Left forelimb (tissue), 1 donor: ENCODE measurements around the gene ZNF215.
"Not testable (repeated sequence)": the region's sequence is repeated elsewhere in the genome, so short reads cannot be mapped to it uniquely, and the experiment has no call there.

Source experiments
- DNase-seq: peaks from one replicate; pipeline ENCODE4 v3.0.0-alpha.2; 2018; ENCODE audit warnings: low spot score

The ZNF215 gene

DNA sequence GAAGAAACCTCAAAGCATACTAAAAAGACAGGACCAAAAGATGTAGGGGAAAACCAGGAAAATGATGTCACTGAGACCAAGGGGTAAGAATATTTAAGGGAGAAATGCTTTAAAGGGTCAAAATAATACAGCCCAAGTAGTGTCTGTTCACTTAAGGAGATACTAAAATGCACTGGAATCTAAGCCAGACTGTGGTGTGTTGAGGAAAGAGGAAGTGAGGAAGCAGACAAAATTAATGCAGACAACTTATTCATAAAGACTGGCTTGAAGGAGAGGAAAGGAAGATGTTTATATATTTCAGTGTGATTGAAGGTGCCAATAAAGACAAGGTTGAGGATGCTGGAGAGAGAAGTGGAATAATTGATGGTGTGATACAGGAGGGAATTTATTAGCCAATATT, 15.7 kb downstream of the ZNF215 start:
- DNase-seq: no peak

DNA sequence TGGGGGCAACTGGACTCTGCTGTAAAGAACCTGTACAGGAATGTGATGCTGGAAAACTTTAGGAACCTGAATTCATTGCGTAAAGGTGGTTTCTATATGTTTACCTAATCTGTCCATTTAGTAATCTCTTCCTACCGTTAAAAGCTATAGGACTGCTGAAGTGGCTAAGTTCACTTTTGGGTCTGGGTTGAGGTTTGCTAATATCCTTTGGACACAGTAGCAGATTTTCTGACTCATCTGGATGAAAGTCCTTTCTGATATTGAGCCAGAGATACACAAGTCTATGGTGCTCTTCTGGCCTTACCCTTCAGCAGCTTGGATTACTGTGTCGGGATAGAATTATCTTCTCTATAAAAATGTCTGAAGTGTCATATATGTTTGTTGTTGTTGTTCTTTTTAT, 16.9 kb downstream of the ZNF215 start:
- no peak for DNase-seq

DNA sequence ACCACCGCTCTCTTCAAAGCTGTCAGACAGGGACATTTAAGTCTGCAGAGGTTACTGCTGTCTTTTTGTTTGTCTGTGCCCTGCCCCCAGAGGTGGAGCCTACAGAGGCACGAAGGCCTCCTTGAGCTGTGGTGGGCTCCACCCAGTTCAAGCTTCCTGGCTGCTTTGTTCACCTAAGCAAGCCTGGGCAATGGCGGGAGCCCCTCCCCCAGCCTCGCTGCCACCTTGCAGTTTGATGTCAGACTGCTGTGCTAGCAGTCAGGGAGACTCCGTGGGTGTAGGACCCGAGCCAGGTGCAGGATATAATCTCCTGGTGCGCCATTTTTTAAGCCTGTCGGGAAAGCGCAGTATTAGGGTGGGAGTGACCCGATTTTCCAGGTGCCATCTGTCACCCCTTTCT, 28.0 kb downstream of the ZNF215 start:
- not testable (repeated sequence) for DNase-seq

DNA sequence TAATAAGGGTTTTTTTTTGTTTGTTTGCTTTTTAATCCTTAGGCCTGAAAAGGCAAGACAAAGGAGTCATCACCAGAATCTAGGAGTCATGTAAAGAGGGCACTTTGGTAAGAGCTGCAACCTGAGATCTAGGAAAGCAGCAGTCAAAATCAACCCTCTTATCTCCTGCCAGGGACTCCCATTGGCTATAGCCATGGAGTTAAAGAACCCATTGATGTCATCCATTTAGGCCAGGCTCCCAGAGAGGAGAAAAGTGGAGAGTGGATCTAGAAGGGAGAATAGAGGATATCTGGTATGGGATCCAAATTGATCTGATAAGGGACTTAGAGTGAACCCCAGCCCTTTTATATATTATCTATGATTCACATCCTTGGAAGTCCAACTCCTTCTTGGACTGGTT, 35.9 kb downstream of the ZNF215 start:
- no peak for DNase-seq

DNA sequence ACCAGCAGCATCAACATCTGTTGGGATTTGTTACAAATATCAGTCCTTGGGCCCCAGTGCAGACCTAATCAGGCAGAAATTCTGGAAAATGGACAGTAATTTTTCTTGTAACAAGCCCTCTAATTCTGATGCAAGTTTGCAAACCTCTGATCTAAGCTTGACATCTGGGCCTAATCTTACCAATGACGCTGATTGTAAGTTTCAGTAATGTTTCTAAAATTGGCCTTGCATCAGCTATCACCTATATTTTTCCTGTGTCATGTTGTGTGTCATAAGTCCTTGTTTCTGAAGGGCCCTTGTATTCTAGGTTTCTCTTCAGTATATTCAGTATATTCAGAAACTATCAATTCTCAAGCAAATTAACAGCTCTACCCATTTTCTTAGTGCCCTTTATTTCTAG, 36.4 kb downstream of the ZNF215 start:
- no peak for DNase-seq

DNA sequence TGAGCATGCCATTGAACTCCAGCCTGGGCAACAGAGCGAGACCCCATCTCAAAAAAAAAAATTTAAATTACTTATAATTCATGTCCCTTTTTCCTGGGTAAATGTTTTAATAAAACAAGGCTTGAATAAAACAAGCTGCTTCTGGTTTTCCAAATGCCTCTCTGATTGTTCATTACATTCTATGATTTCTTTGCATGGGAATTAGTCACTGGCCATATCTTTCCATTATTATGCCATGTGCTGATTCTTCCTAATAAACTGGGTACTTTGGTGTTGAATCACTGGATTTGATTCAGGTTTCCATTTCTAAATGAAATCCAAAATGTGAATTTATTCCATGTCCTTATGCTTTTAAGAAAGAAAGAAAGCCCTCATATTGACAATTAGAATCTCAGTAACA, 42.6 kb downstream of the ZNF215 start:
- no peak for DNase-seq

DNA sequence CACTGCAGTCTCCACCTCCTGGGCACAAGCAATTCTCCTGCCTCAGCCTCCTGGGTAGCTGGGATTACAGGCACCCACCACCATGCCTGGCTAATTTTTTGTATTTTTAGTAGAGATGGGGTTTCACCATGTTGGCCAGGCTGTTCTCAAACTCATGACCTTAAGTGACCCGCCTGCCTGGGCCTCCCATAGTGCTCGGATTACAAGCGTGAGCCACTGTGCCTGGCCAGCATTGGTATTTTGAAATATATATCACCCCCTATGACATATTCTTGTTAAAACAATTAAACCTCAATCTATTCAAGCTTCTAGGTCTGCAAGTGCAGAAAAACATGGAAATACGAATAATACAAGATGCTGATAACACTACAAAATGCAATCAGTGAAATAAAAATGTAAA, 43.6 kb downstream of the ZNF215 start:
- not testable (repeated sequence) for DNase-seq

DNA sequence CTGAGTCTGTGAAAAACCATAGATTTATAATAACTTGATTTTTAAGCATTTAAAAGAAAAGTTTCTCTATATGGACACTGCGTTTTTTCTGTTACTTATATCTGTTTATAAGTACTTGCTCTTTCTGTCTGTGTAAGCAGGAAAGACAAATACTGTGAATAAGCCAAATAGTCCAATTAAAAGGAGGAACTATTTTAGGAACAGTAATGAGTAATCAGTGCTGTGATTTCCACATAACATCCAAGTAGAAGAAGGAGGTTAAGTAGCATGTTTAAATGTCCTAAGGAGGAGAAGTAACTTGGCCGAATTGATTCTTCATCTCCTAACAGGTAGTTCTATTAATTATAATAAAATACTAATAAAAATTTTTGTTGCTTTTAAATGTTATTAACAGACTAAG, 53.1 kb downstream of the ZNF215 start:
- no peak for DNase-seq

DNA sequence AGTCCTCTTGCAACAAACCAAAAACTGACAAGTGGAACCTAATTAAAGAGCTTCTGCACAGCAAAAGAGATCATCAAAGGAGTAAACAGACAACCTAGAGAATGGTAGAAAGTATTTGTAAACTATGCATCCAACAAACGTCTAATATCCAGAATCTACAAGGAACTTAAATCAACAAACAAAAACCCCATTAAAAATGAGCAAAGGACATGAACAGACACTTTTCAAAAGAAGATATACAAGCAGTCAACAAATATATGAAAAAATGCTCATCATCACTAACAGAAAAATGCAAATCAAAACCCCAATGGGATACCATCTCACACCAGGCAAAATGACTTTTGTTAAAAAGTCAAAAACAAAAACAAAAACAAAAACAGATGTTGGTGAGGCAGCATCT, 60.3 kb downstream of the ZNF215 start:
- no peak for DNase-seq

DNA sequence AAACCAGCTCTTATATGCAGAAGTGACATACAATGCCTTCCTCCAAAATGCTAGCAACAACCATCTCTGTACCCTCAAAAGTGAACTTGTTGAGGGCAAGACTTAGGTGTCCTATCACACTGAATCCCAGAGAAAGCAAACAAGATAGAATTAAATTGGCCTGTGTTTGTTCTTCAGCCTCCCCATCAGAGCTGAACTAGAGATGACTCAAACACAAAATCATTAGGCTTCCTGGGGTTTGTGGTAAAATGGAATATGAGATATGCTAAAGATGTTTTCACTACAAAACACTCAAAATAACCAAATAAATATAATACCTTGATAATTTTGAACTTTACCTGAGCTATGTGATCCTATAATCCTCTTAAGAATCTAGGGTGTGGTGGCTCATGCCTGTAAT, 62.3 kb downstream of the ZNF215 start:
- DNase-seq: no peak

DNA sequence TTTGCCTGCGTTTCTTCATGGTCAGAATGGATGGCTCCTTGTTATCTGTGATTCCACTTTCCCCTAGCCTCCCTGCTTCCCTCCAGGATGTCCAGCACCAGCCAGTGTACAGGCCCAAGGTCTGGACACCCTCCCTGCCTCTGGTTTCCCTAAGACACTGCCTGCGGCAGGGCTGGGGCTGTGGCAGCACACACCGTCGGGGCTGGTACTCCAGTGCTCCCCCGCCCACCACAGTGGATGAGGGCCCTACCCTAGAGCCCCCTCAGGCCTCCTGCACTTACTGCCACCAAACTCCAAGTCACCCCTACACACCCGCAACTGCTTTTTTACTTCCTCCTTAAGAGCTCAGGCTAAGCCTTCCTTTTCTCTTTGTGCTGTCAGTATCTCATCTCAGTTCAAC, 65.0 kb downstream of the ZNF215 start:
- no peak for DNase-seq

DNA sequence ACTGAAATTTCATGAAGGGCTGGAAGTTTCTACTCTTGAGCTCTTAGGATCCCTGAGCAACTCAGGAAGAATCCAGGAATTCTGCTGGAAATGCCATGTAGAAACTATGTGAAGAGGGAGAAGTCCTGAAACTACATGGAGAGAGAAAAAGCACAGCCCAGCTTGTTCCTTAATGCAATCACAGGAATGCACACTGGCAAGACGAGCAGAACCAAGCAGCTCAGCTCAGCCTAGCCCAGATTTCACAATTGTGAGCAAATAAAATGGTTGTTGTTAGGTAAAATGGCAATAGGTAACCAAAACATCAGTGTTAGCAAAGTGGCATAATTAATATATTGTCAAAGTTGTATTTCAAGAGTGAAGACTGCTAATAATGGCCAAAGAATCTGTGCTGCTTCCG, 65.8 kb downstream of the ZNF215 start:
- no peak for DNase-seq

DNA sequence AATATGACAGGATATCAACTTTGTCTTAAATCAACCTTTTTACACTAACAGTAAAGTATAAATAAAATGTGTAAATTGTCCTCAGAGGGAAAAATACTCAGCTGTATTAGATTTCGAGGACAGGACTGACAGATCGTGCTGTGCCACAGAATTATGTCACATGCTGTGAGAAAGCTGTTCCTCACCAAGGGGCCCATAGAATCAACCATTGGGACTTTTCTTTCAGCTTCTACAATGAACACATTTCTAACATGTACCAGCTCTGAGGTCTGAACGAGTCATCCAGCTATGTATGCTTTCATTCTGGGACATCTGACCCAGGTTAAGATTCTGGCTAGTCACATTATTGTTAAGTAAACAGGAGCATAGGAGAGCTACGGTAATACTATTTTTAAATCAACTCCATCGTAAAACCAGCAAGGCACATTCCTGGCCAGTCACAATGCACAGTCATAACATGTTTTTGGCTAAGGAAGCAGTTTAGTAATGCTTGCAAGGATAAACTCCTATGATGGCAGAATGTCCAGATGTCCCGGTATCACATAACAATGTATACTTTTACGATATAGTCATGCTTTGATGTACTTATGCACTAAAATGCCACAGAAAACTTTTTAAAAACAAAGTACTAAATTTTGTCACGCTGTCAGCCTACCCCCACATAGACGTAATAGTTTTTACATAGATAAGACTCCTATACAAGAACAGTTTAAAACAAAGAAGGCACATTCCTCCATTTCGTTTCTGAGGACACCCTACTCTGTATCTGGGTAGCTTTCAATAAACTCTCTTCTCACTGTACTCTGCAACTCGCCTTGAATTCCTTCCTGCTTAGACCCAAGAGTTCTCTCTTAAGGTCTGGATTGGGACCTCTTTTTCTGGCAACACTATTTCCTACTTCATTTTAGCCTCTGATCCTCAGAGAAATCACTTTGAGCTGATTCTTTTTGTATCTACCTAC, 66.5 kb downstream of the ZNF215 start:
- no peak for DNase-seq

DNA sequence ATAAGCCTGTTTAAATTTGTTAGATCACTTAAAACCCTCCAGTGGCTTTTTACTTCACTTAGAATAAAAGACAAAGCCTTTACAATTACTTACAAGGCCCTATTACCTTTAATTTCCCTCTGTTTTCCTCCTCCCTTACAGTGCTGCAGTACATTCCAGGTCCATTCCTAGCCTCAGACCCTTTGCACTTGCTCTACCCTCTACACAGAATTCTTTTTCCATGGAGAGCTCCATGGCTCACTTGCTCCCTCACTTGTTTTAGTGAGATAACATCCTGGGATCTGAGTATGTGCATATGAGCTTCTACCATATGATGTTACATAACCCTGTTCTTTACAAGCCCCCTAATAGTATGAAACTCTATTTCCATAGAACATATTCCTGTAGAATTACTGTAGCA, 69.5 kb downstream of the ZNF215 start:
- DNase-seq: no peak

DNA sequence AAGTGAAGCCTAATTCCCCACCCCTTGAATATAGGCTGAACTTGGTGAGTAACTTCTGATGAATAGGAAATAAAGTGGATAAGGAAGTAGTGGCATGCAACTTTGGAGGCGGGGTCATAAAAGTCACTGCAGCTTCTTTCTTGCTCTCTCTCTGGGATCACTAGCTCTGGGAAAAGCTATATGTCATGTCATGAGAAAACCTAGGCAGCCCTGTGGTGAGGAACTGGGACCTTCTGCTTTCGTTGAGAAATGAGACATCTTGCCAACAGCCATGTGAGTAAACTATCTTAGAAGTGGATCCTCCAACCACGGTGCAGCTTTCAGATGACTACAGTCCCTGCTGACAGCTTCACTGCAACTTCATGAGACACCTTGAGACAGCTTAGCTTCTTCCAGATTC, 78.3 kb downstream of the ZNF215 start:
- DNase-seq: no peak
